ENCODE measurements around the gene EHMT1.

EHMT1 gene

GRCh38 chr9:137690930-137691645 lies 72.3 kb downstream of the EHMT1 start:
- TF ChIP-seq JUND (IDR thresholded peaks at IDR 0.05; ENCODE audit: low read depth), result no peak
- DNase-seq (ENCODE audit: low read depth in 1 of 2, low spot score in 1 of 2), result no peak
- in situ Hi-C loops (cut with HindIII; ENCODE audit: low pct_unique_long_range_greater_than_20kb, low sequenced_read_pairs), result no loop called here

GRCh38 chr9:137691646-137692351 lies 73.0 kb downstream of the EHMT1 start:
- in situ Hi-C loops (cut with HindIII; ENCODE audit: low pct_unique_long_range_greater_than_20kb, low sequenced_read_pairs), result no loop called here
- TF ChIP-seq JUND (IDR thresholded peaks at IDR 0.05; ENCODE audit: low read depth), result no peak
- DNase-seq (ENCODE audit: low read depth in 1 of 2, low spot score in 1 of 2), result no peak

- in situ Hi-C loops (cut with HindIII; ENCODE audit: low pct_unique_long_range_greater_than_20kb, low sequenced_read_pairs), result no loop called here
- no peak for TF ChIP-seq JUND (IDR thresholded peaks at IDR 0.05; ENCODE audit: low read depth)
- DNase-seq (ENCODE audit: low read depth in 1 of 2, low spot score in 1 of 2), result no peak
Measured at GRCh38 chr9:137694236-137694959, 75.6 kb downstream of the EHMT1 start.

GRCh38 chr9:137694962-137695875 lies 76.4 kb downstream of the EHMT1 start:
- in situ Hi-C loops (cut with HindIII; ENCODE audit: low pct_unique_long_range_greater_than_20kb, low sequenced_read_pairs), result no loop called here
- DNase-seq (ENCODE audit: low read depth in 1 of 2, low spot score in 1 of 2), result peak; percentile 60 to 79
- TF ChIP-seq JUND (IDR thresholded peaks at IDR 0.05; ENCODE audit: low read depth), result no peak

GRCh38 chr9:137696136-137696925 lies 77.5 kb downstream of the EHMT1 start:
- TF ChIP-seq JUND (IDR thresholded peaks at IDR 0.05; ENCODE audit: low read depth), result no peak
- DNase-seq (ENCODE audit: low read depth in 1 of 2, low spot score in 1 of 2), result no peak
- in situ Hi-C loops (cut with HindIII; ENCODE audit: low pct_unique_long_range_greater_than_20kb, low sequenced_read_pairs), result no loop called here

GRCh38 chr9:137697193-137697592 lies 78.4 kb downstream of the EHMT1 start:
- no peak for DNase-seq (ENCODE audit: low read depth in 1 of 2, low spot score in 1 of 2)
- in situ Hi-C loops (cut with HindIII; ENCODE audit: low pct_unique_long_range_greater_than_20kb, low sequenced_read_pairs), result no loop called here
- TF ChIP-seq JUND (IDR thresholded peaks at IDR 0.05; ENCODE audit: low read depth), result no peak

GRCh38 chr9:137697832-137698231 lies 79.0 kb downstream of the EHMT1 start:
- TF ChIP-seq JUND (IDR thresholded peaks at IDR 0.05; ENCODE audit: low read depth), result no peak
- no peak for DNase-seq (ENCODE audit: low read depth in 1 of 2, low spot score in 1 of 2)
- in situ Hi-C loops (cut with HindIII; ENCODE audit: low pct_unique_long_range_greater_than_20kb, low sequenced_read_pairs), result no loop called here

- in situ Hi-C loops (cut with HindIII; ENCODE audit: low pct_unique_long_range_greater_than_20kb, low sequenced_read_pairs), result no loop called here
- TF ChIP-seq JUND (IDR thresholded peaks at IDR 0.05; ENCODE audit: low read depth), result no peak
- DNase-seq (ENCODE audit: low read depth in 1 of 2, low spot score in 1 of 2), result no peak
Measured at GRCh38 chr9:137700911-137701310, 82.1 kb downstream of the EHMT1 start.

- TF ChIP-seq JUND (IDR thresholded peaks at IDR 0.05; ENCODE audit: low read depth), result no peak
- in situ Hi-C loops (cut with HindIII; ENCODE audit: low pct_unique_long_range_greater_than_20kb, low sequenced_read_pairs), result no loop called here
- no peak for DNase-seq (ENCODE audit: low read depth in 1 of 2, low spot score in 1 of 2)
Measured at GRCh38 chr9:137702615-137703379, 84.0 kb downstream of the EHMT1 start.

- no peak for DNase-seq (ENCODE audit: low read depth in 1 of 2, low spot score in 1 of 2)
- in situ Hi-C loops (cut with HindIII; ENCODE audit: low pct_unique_long_range_greater_than_20kb, low sequenced_read_pairs), result no loop called here
- no peak for TF ChIP-seq JUND (IDR thresholded peaks at IDR 0.05; ENCODE audit: low read depth)
Measured at GRCh38 chr9:137703842-137704508, 85.2 kb downstream of the EHMT1 start.

Measured in T47D (cell line).